ENCODE results near the gene TPST2.

The TPST2 gene

GRCh38 chr22:26481112-26481693, 108.7 kb downstream of the TPST2 start:
- no peaks in the 10 kb centered on the region for H3K9me3 ChIP-seq (ENCODE audit: control insufficient read depth, low read length)
- H3K4me3 ChIP-seq (ENCODE audit: low read depth, low read length): no peak overlapping the region
- no peaks in the 10 kb centered on the region for H3K27me3 ChIP-seq (ENCODE audit: control insufficient read depth, insufficient read depth, low read length)
- peaks cover 3% of the 10 kb centered on the region for H3K4me1 ChIP-seq
- H3K36me3 ChIP-seq (ENCODE audit: control insufficient read depth, insufficient read depth, low read length): no peaks in the 10 kb centered on the region
- no peak overlapping the region for H3K27ac ChIP-seq
- peaks cover 3% of the 10 kb centered on the region for H3K79me2 ChIP-seq
- TF ChIP-seq, protein P1, sequence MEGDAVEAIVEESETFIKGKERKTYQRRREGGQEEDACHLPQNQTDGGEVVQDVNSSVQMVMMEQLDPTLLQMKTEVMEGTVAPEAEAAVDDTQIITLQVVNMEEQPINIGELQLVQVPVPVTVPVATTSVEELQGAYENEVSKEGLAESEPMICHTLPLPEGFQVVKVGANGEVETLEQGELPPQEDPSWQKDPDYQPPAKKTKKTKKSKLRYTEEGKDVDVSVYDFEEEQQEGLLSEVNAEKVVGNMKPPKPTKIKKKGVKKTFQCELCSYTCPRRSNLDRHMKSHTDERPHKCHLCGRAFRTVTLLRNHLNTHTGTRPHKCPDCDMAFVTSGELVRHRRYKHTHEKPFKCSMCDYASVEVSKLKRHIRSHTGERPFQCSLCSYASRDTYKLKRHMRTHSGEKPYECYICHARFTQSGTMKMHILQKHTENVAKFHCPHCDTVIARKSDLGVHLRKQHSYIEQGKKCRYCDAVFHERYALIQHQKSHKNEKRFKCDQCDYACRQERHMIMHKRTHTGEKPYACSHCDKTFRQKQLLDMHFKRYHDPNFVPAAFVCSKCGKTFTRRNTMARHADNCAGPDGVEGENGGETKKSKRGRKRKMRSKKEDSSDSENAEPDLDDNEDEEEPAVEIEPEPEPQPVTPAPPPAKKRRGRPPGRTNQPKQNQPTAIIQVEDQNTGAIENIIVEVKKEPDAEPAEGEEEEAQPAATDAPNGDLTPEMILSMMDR (IDR thresholded peaks at IDR 0.05): no peak
- H3K4me2 ChIP-seq (ENCODE audit: low read length): no peak overlapping the region
- no peak overlapping the region for H3K9ac ChIP-seq
- H2AFZ ChIP-seq: no peak overlapping the region

- Histone ChIP-seq H3K9ac (no peak overlapping the region), H3K79me2 (peaks cover 3% of the 10 kb centered on the region), H3K36me3 (ENCODE audit: control insufficient read depth, insufficient read depth, low read length) (no peaks in the 10 kb centered on the region), H3K4me2 (ENCODE audit: low read length) (no peak overlapping the region), H3K9me3 (ENCODE audit: control insufficient read depth, low read length) (no peaks in the 10 kb centered on the region), H3K27me3 (ENCODE audit: control insufficient read depth, insufficient read depth, low read length) (no peaks in the 10 kb centered on the region), H3K4me1 (peaks cover 3% of the 10 kb centered on the region), H3K27ac (no peak overlapping the region), H2AFZ (no peak overlapping the region), H3K4me3 (ENCODE audit: low read depth, low read length) (no peak overlapping the region)
- TF ChIP-seq, protein P1 (IDR thresholded peaks at IDR 0.05): no peak
These were observed 109.4 kb downstream of the TPST2 start for GRCh38 chr22:26480611-26480932.

DNA sequence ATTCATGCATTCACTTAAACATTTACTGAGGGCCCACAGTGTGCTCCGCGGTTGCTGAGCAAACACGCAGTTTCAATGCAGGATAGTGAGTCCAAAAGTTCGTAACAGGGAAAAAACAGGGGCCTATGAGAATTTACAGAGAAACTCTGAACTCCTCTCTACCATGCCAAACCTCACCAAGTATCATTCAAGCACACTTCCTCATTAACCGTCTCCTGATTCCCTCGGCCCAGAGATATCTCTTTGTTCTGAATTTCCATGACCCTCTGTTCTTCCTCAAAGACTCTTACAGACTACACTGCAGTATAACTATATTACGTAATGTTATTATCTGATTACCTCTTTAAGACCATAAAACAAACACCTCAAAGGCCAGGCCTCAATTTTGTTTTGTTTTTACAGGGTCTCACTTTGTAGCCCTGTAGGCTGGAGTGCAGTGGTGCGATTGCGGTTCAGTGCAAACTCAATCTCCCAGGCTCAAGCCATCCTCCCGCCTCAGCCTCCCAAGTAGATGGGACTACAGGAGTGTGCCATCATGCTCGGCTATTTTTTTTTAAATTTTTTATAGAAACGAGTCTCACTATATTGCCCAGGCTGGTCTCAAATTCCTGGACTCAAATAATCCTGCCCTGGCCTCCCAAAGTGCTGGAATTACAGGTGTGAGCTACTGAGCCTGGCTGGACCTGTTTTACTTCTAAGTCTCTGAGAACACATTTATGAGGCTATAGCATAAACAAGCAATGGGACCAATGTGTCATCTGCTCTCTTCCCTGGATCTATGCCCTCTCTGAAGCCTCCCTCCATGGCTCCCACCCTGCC, 109.9 kb downstream of the TPST2 start:
- Histone ChIP-seq H3K36me3 (ENCODE audit: control insufficient read depth, insufficient read depth, low read length) (no peaks in the 10 kb centered on the region), H3K4me2 (ENCODE audit: low read length) (peak overlapping the region; percentile 31), H3K27ac (no peak overlapping the region), H3K9me3 (ENCODE audit: control insufficient read depth, low read length) (no peaks in the 10 kb centered on the region), H3K4me1 (peaks cover 3% of the 10 kb centered on the region), H3K9ac (no peak overlapping the region), H3K27me3 (ENCODE audit: control insufficient read depth, insufficient read depth, low read length) (no peaks in the 10 kb centered on the region), H2AFZ (no peak overlapping the region), H3K79me2 (peaks cover 3% of the 10 kb centered on the region), H3K4me3 (ENCODE audit: low read depth, low read length) (no peak overlapping the region)
- TF ChIP-seq, protein P1 (IDR thresholded peaks at IDR 0.05): no peak

- TF ChIP-seq, protein P1 (IDR thresholded peaks at IDR 0.05): no peak
- no peak overlapping the region for H3K9ac ChIP-seq
These were observed 110.7 kb downstream of the TPST2 start for GRCh38 chr22:26479043-26479791.

More at GRCh38 chr22:26479043-26479791, 110.7 kb downstream of the TPST2 start:
- no peaks in the 10 kb centered on the region for H3K9me3 ChIP-seq (ENCODE audit: control insufficient read depth, low read length)
- H3K4me2 ChIP-seq (ENCODE audit: low read length): peak overlapping the region; percentile 31
- peaks cover under 1% of the 10 kb centered on the region for H3K4me1 ChIP-seq
- H3K4me3 ChIP-seq (ENCODE audit: low read depth, low read length): no peak overlapping the region
- H2AFZ ChIP-seq: no peak overlapping the region
- H3K79me2 ChIP-seq: peaks cover 3% of the 10 kb centered on the region
- H3K27me3 ChIP-seq (ENCODE audit: control insufficient read depth, insufficient read depth, low read length): no peaks in the 10 kb centered on the region
- no peak overlapping the region for H3K27ac ChIP-seq
- H3K36me3 ChIP-seq (ENCODE audit: control insufficient read depth, insufficient read depth, low read length): no peaks in the 10 kb centered on the region

All from parathyroid adenoma (tissue), 2 donors.